Calu3 (cell line): ENCODE data around the gene ADCK2. TPM values are rescaled to one million over a fixed set of nuclear protein-coding genes. Genes with fewer than 3 reads are reported as not detected.

Experiments used
- BruUV-seq: library from RNA; stranded (reverse); fragments of 400-500 nt; replicated peaks from 2 replicates; lab custom pipeline; 2021; lab: Mats Ljungman, UMichigan
- CTCF ChIA-PET: fragments of 300-600 bp; sonication (Branson Sonifier 250); formaldehyde crosslinking; loops from one replicate; lab custom pipeline; 2022; ENCODE audit warnings: antibody characterized with exemption; lab: Charles Lee
- DNase-seq: peaks from one replicate; pipeline ENCODE4 v3.0.0; 2022
- H3K27ac Mint-ChIP-seq: one replicate; pipeline ENCODE4 v1.8.0; 2022; ENCODE audit warnings: mixed read lengths; ENCODE audit not compliant: unreplicated experiment
- H3K27me3 Mint-ChIP-seq: one replicate; pipeline ENCODE4 v1.8.0; 2022; ENCODE audit warnings: mixed read lengths; ENCODE audit not compliant: unreplicated experiment
- H3K36me3 Mint-ChIP-seq: one replicate; pipeline ENCODE4 v1.8.0; 2022; ENCODE audit warnings: mild to moderate bottlenecking, moderate library complexity, mixed read lengths; ENCODE audit not compliant: insufficient read depth, unreplicated experiment
- H3K4me1 Mint-ChIP-seq: one replicate; pipeline ENCODE4 v1.8.0; 2022; ENCODE audit warnings: mild to moderate bottlenecking, low read depth, mixed read lengths; ENCODE audit not compliant: unreplicated experiment
- H3K4me3 Mint-ChIP-seq: one replicate; pipeline ENCODE4 v1.8.0; 2022; ENCODE audit warnings: mild to moderate bottlenecking, low read depth, moderate library complexity, mixed read lengths; ENCODE audit not compliant: unreplicated experiment
- H3K9me3 Mint-ChIP-seq: one replicate; pipeline ENCODE4 v1.8.0; 2022; ENCODE audit warnings: low read depth, mixed read lengths; ENCODE audit not compliant: unreplicated experiment
- intact Hi-C: fragments of 100-400 bp; cut with micrococcal nuclease; formaldehyde crosslinking; loops from one replicate; pipeline ENCODE4 v1.10.0; 2022; ENCODE audit not compliant: unreplicated experiment
- total RNA-seq: library from RNA; stranded (reverse); gene quantifications from 2 replicates; pipeline ENCODE4 v1.2.3, GENCODE V29; 2022
- TF ChIP-seq, protein P1 (sequence below): fragments of 200-600 bp; IDR thresholded peaks from one replicate; pipeline ENCODE4 v1.8.0; 2022; ENCODE audit warnings: antibody characterized with exemption; ENCODE audit not compliant: unreplicated experiment

The ADCK2 gene
- total RNA-seq, 1 experiment from 2014 or later = 12.6 TPM

DNA sequence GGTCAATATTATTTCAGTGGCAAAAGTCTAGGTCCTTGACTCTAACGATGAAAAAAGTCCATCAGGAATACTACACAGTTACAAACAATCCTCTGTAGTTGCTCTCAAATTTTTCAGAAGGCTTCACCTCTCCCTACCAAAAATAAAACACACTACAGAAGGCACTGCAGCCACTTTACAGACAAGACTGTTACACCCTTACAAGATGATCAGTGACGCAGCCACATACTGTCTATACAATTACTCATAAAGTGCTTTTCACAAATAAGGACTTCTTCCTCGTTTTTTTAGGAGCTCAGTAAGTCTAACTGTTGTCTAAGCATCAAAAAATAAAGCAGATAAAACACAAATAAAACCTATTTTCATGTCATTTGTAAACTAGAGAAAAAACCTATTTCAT, 50.8 kb downstream of the ADCK2 start:
- no peak overlapping the region for H3K27ac Mint-ChIP-seq
- CTCF ChIA-PET = no interaction called here
- no peaks in the 10 kb centered on the region for H3K36me3 Mint-ChIP-seq
- no peak for DNase-seq
- BruUV-seq = no TSS peak
- no peak overlapping the region for H3K4me3 Mint-ChIP-seq
- TF ChIP-seq, protein P1, sequence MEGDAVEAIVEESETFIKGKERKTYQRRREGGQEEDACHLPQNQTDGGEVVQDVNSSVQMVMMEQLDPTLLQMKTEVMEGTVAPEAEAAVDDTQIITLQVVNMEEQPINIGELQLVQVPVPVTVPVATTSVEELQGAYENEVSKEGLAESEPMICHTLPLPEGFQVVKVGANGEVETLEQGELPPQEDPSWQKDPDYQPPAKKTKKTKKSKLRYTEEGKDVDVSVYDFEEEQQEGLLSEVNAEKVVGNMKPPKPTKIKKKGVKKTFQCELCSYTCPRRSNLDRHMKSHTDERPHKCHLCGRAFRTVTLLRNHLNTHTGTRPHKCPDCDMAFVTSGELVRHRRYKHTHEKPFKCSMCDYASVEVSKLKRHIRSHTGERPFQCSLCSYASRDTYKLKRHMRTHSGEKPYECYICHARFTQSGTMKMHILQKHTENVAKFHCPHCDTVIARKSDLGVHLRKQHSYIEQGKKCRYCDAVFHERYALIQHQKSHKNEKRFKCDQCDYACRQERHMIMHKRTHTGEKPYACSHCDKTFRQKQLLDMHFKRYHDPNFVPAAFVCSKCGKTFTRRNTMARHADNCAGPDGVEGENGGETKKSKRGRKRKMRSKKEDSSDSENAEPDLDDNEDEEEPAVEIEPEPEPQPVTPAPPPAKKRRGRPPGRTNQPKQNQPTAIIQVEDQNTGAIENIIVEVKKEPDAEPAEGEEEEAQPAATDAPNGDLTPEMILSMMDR = no peak
- no peaks in the 10 kb centered on the region for H3K27me3 Mint-ChIP-seq
- no peaks in the 10 kb centered on the region for H3K9me3 Mint-ChIP-seq
- intact Hi-C loops = no loop called here
- no peaks in the 10 kb centered on the region for H3K4me1 Mint-ChIP-seq

DNA sequence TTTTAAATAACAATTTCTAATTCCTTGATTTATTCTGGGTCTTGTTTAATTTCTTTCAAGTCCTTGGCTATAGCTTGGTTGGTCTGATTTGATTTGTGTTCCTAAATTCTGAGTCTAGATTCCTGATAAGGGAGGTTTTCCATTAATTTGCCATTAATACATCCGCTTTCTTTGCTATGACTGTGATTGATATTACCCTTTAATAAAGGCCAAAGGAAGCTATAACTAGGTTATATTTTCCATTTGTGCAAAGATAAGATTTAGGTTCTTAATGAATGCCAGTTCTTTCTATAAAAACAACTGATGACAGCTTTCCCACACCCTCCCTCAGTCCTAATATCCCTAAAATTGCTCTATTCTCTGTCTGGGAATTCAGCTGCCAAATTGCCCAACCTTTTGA, 52.0 kb downstream of the ADCK2 start:
- Mint-ChIP-seq H3K9me3 (no peaks in the 10 kb centered on the region), H3K27me3 (no peaks in the 10 kb centered on the region), H3K36me3 (peaks cover 2% of the 10 kb centered on the region), H3K4me1 (no peaks in the 10 kb centered on the region), H3K27ac (no peak overlapping the region), H3K4me3 (no peak overlapping the region)
- intact Hi-C loops = no loop called here
- BruUV-seq = no TSS peak
- TF ChIP-seq, protein P1 = no peak
- CTCF ChIA-PET = interaction anchor here (0.5 kb wide), 1 partner anchor 24 kb away, joined by 3 read pairs; no protein-coding TSS in a partner anchor
- DNase-seq = no peak

DNA sequence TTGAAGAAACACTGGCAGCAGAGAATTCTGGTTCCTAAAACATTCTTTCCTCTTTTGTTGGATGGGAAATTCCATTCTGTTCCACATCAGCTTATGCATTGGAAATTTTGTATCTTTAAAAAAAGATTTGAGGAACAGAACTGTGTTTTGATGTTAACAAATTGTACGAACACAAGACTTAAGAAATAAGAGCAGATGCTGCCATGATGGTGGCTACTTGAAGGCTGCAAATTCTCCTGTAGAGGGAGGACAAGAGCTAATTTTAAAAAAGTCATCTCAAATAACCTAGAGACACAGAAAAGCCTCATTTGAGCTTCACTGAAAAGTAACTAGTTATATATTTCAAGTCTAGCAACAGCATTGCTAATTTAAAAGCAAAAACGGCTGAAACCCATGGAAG, 53.5 kb downstream of the ADCK2 start:
- TF ChIP-seq, protein P1 = no peak
- CTCF ChIA-PET = interaction anchor here (0.6 to 1.2 kb wide), 2 partner anchors 13 to 85 kb away, joined by 3 to 5 read pairs; no protein-coding TSS in a partner anchor
- H3K27ac Mint-ChIP-seq = no peak overlapping the region
- no peaks in the 10 kb centered on the region for H3K27me3 Mint-ChIP-seq
- BruUV-seq = no TSS peak
- peaks cover 5% of the 10 kb centered on the region for H3K36me3 Mint-ChIP-seq
- no peaks in the 10 kb centered on the region for H3K4me1 Mint-ChIP-seq
- intact Hi-C loops = no loop called here
- no peak overlapping the region for H3K4me3 Mint-ChIP-seq
- no peaks in the 10 kb centered on the region for H3K9me3 Mint-ChIP-seq
- no peak for DNase-seq

DNA sequence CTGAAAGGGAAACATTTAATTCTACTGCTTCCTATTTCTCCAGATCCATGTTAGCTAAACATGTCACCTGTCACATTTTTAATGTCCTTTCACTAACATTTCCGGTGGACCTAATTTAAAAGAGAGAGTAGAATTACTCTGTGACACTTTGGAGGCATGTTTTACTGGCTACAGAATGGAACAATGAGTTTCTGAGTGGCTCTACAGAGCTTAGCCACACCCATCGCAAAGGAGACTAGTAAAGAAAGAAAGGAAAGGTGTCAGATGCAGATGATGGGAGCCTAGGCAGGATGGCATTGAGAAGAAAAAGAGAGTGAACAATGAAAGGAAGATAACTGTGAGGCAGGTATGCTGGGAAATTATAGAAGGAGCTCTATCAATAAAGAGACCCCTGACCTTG, 59.7 kb downstream of the ADCK2 start:
- peaks cover 5% of the 10 kb centered on the region for H3K36me3 Mint-ChIP-seq
- BruUV-seq = no TSS peak
- TF ChIP-seq, protein P1 = no peak
- no peaks in the 10 kb centered on the region for H3K27me3 Mint-ChIP-seq
- H3K9me3 Mint-ChIP-seq = no peaks in the 10 kb centered on the region
- no peaks in the 10 kb centered on the region for H3K4me1 Mint-ChIP-seq
- H3K4me3 Mint-ChIP-seq = no peak overlapping the region
- no peak for DNase-seq
- intact Hi-C loops = no loop called here
- CTCF ChIA-PET = no interaction called here
- H3K27ac Mint-ChIP-seq = no peak overlapping the region
